ENCODE measurements around the gene GNRH2. TPM values are rescaled to one million over a fixed set of nuclear protein-coding genes. Genes with fewer than 3 reads are reported as not detected.
A peak's percentile ranks its signal among the peaks of the same experiment; 100 is the strongest.

Gene GNRH2
- total RNA-seq, 4 donors from 2014 or later = not detected

- 89% methylated on average over 6 of the region's 7 CpGs for WGBS
- no peak overlapping the region for H3K27ac ChIP-seq (replicated peaks in 1 of 4)
- H3K4me1 ChIP-seq = peaks cover 2 to 15% (median 13%) of the 10 kb centered on the region in 4 donors
- H3K9me3 ChIP-seq = no peaks in the 10 kb centered on the region
- TF ChIP-seq POLR2AphosphoS5 (IDR thresholded peaks at IDR 0.05) (no peak), EP300 (IDR thresholded peaks at IDR 0.05) (no peak), POLR2A (IDR thresholded peaks at IDR 0.05; ENCODE audit: low read depth) (no peak), CTCF (IDR thresholded peaks at IDR 0.05) (no peak)
- peaks cover 0 to 61% (median 17%) of the 10 kb centered on the region in 4 donors for H3K27me3 ChIP-seq
- no peaks in the 10 kb centered on the region for H3K36me3 ChIP-seq
- H3K4me3 ChIP-seq = no peak overlapping the region
- no peak for DNase-seq (ENCODE audit: extremely low spot score)
- intact Hi-C loops (cut with DNase I) = no loop called here
These were observed 44.6 kb downstream of the GNRH2 start for GRCh38 chr20:3088031-3088430.

DNA sequence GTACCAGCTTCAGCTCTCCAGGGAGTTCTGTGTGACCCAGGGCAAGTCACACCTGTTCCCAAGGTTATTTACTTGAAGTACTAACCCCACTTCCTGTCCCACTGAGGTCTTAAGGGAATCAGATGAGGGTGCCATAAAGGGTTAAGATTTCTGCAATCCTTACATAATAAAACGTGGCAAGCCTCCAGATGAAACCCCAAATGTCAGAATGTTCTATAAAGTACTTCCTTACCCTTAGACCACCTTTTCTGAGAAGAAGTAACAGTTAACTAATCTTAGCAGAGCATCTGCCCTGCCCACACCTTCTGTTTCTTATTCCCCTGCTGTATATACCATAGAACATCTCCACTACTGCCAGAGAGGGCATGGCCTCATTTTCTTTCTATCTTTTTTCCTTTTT lies 47.1 kb downstream of the GNRH2 start:
- peaks cover 0 to 57% (median 11%) of the 10 kb centered on the region in 4 donors for H3K27me3 ChIP-seq

GRCh38 chr20:3092611-3093379 lies 49.4 kb downstream of the GNRH2 start:
- TF ChIP-seq POLR2A (IDR thresholded peaks at IDR 0.05; ENCODE audit: low read depth) (no peak), POLR2AphosphoS5 (IDR thresholded peaks at IDR 0.05) (no peak), CTCF (IDR thresholded peaks at IDR 0.05) (no peak), EP300 (IDR thresholded peaks at IDR 0.05) (no peak)
- DNase-seq (ENCODE audit: extremely low spot score) = no peak
- peaks cover 0 to 62% (median 11%) of the 10 kb centered on the region in 4 donors for H3K27me3 ChIP-seq
- 28% methylated on average over 16 of the region's 81 CpGs for WGBS
- H3K9me3 ChIP-seq = no peaks in the 10 kb centered on the region
- H3K27ac ChIP-seq (replicated peaks in 1 of 4) = no peak overlapping the region
- peaks cover 0 to 13% (median 10%) of the 10 kb centered on the region in 4 donors for H3K4me1 ChIP-seq
- peak overlapping the region; percentile 22 to 46 (median 38) for H3K4me3 ChIP-seq
- H3K36me3 ChIP-seq = no peaks in the 10 kb centered on the region
- intact Hi-C loops (cut with DNase I) = no loop called here

More for the DNA sequence above, 47.1 kb downstream of the GNRH2 start:
- intact Hi-C loops (cut with DNase I) = no loop called here
- Histone ChIP-seq H3K4me1 (peaks cover 0 to 13% (median 10%) of the 10 kb centered on the region in 4 donors), H3K27ac (replicated peaks in 1 of 4) (no peak overlapping the region), H3K36me3 (no peaks in the 10 kb centered on the region), H3K9me3 (no peaks in the 10 kb centered on the region), H3K4me3 (no peak overlapping the region)
- TF ChIP-seq CTCF (IDR thresholded peaks at IDR 0.05) (no peak), POLR2A (IDR thresholded peaks at IDR 0.05; ENCODE audit: low read depth) (no peak), EP300 (IDR thresholded peaks at IDR 0.05) (no peak), POLR2AphosphoS5 (IDR thresholded peaks at IDR 0.05) (no peak)
- no peak for DNase-seq (ENCODE audit: extremely low spot score)
- 0% methylated on average over 1 of the region's 1 CpG for WGBS

- H3K36me3 ChIP-seq = no peaks in the 10 kb centered on the region
- H3K9me3 ChIP-seq = no peaks in the 10 kb centered on the region
- DNase-seq (ENCODE audit: extremely low spot score) = no peak
- WGBS = 57% methylated on average over 6 of the region's 10 CpGs
- intact Hi-C loops (cut with DNase I) = no loop called here
- TF ChIP-seq POLR2AphosphoS5 (IDR thresholded peaks at IDR 0.05) = no peak
- no peak for TF ChIP-seq POLR2A (IDR thresholded peaks at IDR 0.05; ENCODE audit: low read depth)
- TF ChIP-seq CTCF (IDR thresholded peaks at IDR 0.05) = no peak
- TF ChIP-seq EP300 (IDR thresholded peaks at IDR 0.05) = no peak
- H3K4me1 ChIP-seq = peaks cover 0 to 13% (median 10%) of the 10 kb centered on the region in 4 donors
- H3K27ac ChIP-seq (replicated peaks in 1 of 4) = no peak overlapping the region
- H3K27me3 ChIP-seq = peaks cover 0 to 64% (median 11%) of the 10 kb centered on the region in 4 donors
- no peak overlapping the region for H3K4me3 ChIP-seq
These were observed 50.5 kb downstream of the GNRH2 start for GRCh38 chr20:3093861-3094361.

Data from esophagus muscularis mucosa (tissue), 4 donors.